Keratinocyte (primary cell): ENCODE data around the gene ELOVL7. TPM values are rescaled to one million over a fixed set of nuclear protein-coding genes. Genes with fewer than 3 reads are reported as not detected.
A peak's percentile ranks its signal among the peaks of the same experiment; 100 is the strongest.

Experiments used
- DNase-seq: peaks from one replicate; pipeline ENCODE4 v3.0.0-alpha.2; 2011; ENCODE audit warnings: low read depth, missing footprints, low spot score
- FAIRE-seq: peaks from 2 replicates; lab custom pipeline; 2011; peaks lifted over from hg19 to GRCh38; lab: Jason Lieb, UNC
- H2AFZ ChIP-seq: 2 replicates; pipeline ENCODE4 v1.6.0; 2012; ENCODE audit warnings: low read length, control low read depth, inconsistent platforms; ENCODE audit not compliant: control insufficient read depth
- H3K27ac ChIP-seq: 2 replicates; pipeline ENCODE4 v1.5.1; 2011; ENCODE audit warnings: low read length; ENCODE audit not compliant: control insufficient read depth, insufficient read depth
- H3K27me3 ChIP-seq: 3 replicates; pipeline ENCODE4 v1.6.0; 2011; ENCODE audit warnings: low read length; ENCODE audit not compliant: control insufficient read depth, insufficient read depth; ENCODE audit errors: extremely low read depth
- H3K36me3 ChIP-seq, 2 experiments: 2 replicates in 1 of 2; 3 replicates in 1 of 2; pipeline ENCODE4 v1.5.1; 2011; ENCODE audit warnings: low read length in 2 of 2, mild to moderate bottlenecking in 1 of 2; ENCODE audit not compliant: control insufficient read depth in 2 of 2, insufficient read depth in 2 of 2; ENCODE audit errors: extremely low read depth in 1 of 2
- H3K4me1 ChIP-seq: 3 replicates; pipeline ENCODE4 v1.5.1; 2011; ENCODE audit warnings: low read length; ENCODE audit not compliant: control insufficient read depth, insufficient read depth; ENCODE audit errors: extremely low read depth
- H3K4me2 ChIP-seq: 3 replicates; pipeline ENCODE4 v1.6.0; 2011; ENCODE audit warnings: low read depth, low read length; ENCODE audit not compliant: control insufficient read depth, insufficient read depth; ENCODE audit errors: extremely low read depth
- H3K4me3 ChIP-seq, 3 experiments: fragments of 200-600 bp in 1 of 3; sonication (generic) in 1 of 3; 2 replicates in 2 of 3; 3 replicates in 1 of 3; pipeline ENCODE4 v1.5.1; 2011 to 2016; ENCODE audit warnings: low read length in 3 of 3, mild to moderate bottlenecking in 3 of 3, control low read depth in 2 of 3, inconsistent platforms in 1 of 3, low read depth in 1 of 3, mixed read lengths in 1 of 3, mixed run types in 1 of 3, moderate library complexity in 1 of 3; ENCODE audit not compliant: control insufficient read depth in 2 of 3, insufficient read depth in 2 of 3; ENCODE audit errors: extremely low read depth in 1 of 3
- H3K79me2 ChIP-seq: 2 replicates; pipeline ENCODE4 v1.6.0; 2012; ENCODE audit warnings: low read length; ENCODE audit not compliant: control insufficient read depth, insufficient read depth
- H3K9ac ChIP-seq: 3 replicates; pipeline ENCODE4 v1.6.0; 2011; ENCODE audit warnings: low read length; ENCODE audit not compliant: control insufficient read depth, insufficient read depth; ENCODE audit errors: extremely low read depth
- H3K9me1 ChIP-seq: 3 replicates; pipeline ENCODE4 v1.6.0; 2011; ENCODE audit warnings: low read length; ENCODE audit not compliant: control insufficient read depth, insufficient read depth; ENCODE audit errors: extremely low read depth
- H3K9me3 ChIP-seq: 2 replicates; pipeline ENCODE4 v1.5.1; 2012; ENCODE audit warnings: low read depth, low read length; ENCODE audit not compliant: control insufficient read depth
- H4K20me1 ChIP-seq: 3 replicates; pipeline ENCODE4 v1.6.0; 2011; ENCODE audit warnings: low read length; ENCODE audit not compliant: control insufficient read depth, insufficient read depth; ENCODE audit errors: extremely low read depth
- EZH2 ChIP-seq: IDR thresholded peaks from one replicate; pipeline ENCODE4 v1.6.1; 2012; ENCODE audit warnings: inconsistent platforms, mild to moderate bottlenecking, low read length, moderate library complexity
- dilution Hi-C: fragments of 300-500 bp; cut with MboI; formaldehyde crosslinking; loops from one replicate; pipeline ENCODE4 v1.7.0; 2020; ENCODE audit warnings: low sequenced_read_pairs; ENCODE audit not compliant: extremely low pct_ligation_motif_present
- polyA plus RNA-seq, 5 experiments: library from polyadenylated mRNA; depleted of rRNA in 3 of 5; stranded (reverse) in 3 of 5; stranded (forward) in 1 of 5; unstranded in 1 of 5; fragments of >200 nt; gene quantifications; 1 replicate in 1 of 5; 2 replicates in 3 of 5; 3 replicates in 1 of 5; pipeline versions ENCODE4 v1.2.1 to v1.2.3, GENCODE V29; 2011 to 2012; ENCODE audit warnings: missing spikeins in 2 of 5, low read depth in 1 of 5, low replicate concordance in 1 of 5
- TF ChIP-seq, protein P1 (sequence below), 3 experiments: IDR thresholded peaks in 1 of 3; conservative IDR thresholded peaks in 1 of 3; optimal IDR thresholded peaks in 1 of 3; 2 replicates in 2 of 3; 3 replicates in 1 of 3; pipeline versions ENCODE3 to v1.5.1; 2011; ENCODE audit warnings: low read length in 3 of 3, mild to moderate bottlenecking in 3 of 3, moderate library complexity in 2 of 3, control low read depth in 1 of 3, inconsistent platforms in 1 of 3; ENCODE audit not compliant: insufficient read depth in 2 of 3; ENCODE audit errors: extremely low read depth in 1 of 3

Gene ELOVL7
- polyA plus RNA-seq, 1 donor (not counting 4 experiments of a cell fraction or from before 2014, with no cell fraction given): 12.0 TPM

DNA sequence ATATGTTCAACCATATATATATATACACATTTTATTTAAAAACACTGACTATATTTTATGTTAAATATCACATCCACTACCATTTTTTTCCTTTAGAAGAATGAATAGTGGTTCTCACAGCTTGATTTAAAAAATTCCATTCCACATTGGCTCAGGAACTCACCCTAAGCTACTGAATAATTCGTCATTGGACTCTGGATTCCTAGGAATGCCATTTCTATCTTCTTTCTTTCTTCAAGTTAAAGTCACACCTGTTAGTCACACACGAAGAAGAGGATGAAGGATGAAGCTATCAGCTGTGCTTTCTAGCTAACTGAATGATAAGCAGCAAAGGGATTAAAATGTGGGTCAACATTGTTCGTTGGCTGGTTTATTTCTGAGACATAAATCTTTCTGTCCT, 7.9 kb downstream of the ELOVL7 start:
- H3K36me3 ChIP-seq: no peaks in the 10 kb centered on the region
- H3K4me2 ChIP-seq: no peak overlapping the region
- no peaks in the 10 kb centered on the region for H3K9me3 ChIP-seq
- no peaks in the 10 kb centered on the region for H3K9me1 ChIP-seq
- FAIRE-seq (peak; percentile 69), DNase-seq (no peak)
- no peak overlapping the region for H2AFZ ChIP-seq
- no peaks in the 10 kb centered on the region for H4K20me1 ChIP-seq
- no peaks in the 10 kb centered on the region for H3K27me3 ChIP-seq
- dilution Hi-C loops: no loop called here
- H3K79me2 ChIP-seq: no peaks in the 10 kb centered on the region
- peaks cover 20% of the 10 kb centered on the region for H3K4me1 ChIP-seq
- no peak for TF ChIP-seq EZH2
- TF ChIP-seq, protein P1, sequence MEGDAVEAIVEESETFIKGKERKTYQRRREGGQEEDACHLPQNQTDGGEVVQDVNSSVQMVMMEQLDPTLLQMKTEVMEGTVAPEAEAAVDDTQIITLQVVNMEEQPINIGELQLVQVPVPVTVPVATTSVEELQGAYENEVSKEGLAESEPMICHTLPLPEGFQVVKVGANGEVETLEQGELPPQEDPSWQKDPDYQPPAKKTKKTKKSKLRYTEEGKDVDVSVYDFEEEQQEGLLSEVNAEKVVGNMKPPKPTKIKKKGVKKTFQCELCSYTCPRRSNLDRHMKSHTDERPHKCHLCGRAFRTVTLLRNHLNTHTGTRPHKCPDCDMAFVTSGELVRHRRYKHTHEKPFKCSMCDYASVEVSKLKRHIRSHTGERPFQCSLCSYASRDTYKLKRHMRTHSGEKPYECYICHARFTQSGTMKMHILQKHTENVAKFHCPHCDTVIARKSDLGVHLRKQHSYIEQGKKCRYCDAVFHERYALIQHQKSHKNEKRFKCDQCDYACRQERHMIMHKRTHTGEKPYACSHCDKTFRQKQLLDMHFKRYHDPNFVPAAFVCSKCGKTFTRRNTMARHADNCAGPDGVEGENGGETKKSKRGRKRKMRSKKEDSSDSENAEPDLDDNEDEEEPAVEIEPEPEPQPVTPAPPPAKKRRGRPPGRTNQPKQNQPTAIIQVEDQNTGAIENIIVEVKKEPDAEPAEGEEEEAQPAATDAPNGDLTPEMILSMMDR (optimal IDR thresholded peaks at IDR 0.05 in 1 of 3, IDR thresholded peaks at IDR 0.05 in 1 of 3, conservative IDR thresholded peaks at IDR 0.05 in 1 of 3; ENCODE audit: extremely low read depth in 1 of 3, insufficient read depth in 2 of 3, low read length in 3 of 3): no peak
- no peak overlapping the region for H3K27ac ChIP-seq
- H3K9ac ChIP-seq: no peak overlapping the region
- no peak overlapping the region for H3K4me3 ChIP-seq

DNA sequence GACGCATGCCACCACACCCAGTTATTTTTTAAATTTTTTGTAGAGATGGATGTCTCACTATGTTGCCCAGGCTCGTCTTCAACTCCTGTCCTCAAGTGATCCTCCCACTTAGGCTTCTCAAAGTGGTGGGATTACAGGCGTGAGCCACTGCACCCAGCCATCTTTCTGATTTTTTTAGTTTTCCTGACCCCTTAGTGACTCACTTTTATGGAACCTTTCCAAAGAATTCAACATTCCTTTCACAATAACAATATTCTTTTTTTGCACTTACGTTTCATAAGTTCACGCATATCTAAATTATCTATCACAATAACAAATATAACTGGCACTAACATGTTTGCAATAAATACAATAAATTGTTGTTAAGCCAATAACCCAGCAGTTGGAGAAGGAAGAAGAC, 8.5 kb downstream of the ELOVL7 start:
- H3K4me2 ChIP-seq: peak overlapping the region; percentile 41
- H3K27ac ChIP-seq: no peak overlapping the region
- H3K9me1 ChIP-seq: no peaks in the 10 kb centered on the region
- H3K9me3 ChIP-seq: no peaks in the 10 kb centered on the region
- no peaks in the 10 kb centered on the region for H4K20me1 ChIP-seq
- H3K36me3 ChIP-seq: no peaks in the 10 kb centered on the region
- no peaks in the 10 kb centered on the region for H3K79me2 ChIP-seq
- no peak overlapping the region for H3K9ac ChIP-seq
- FAIRE-seq: peak; percentile 44
- H3K27me3 ChIP-seq: no peaks in the 10 kb centered on the region
- dilution Hi-C loops: no loop called here
- peak; percentile 42 for DNase-seq
- H3K4me1 ChIP-seq: peaks cover 20% of the 10 kb centered on the region
- peak overlapping the region; percentile 37 for H2AFZ ChIP-seq
- TF ChIP-seq EZH2: no peak
- H3K4me3 ChIP-seq: no peak overlapping the region

DNA sequence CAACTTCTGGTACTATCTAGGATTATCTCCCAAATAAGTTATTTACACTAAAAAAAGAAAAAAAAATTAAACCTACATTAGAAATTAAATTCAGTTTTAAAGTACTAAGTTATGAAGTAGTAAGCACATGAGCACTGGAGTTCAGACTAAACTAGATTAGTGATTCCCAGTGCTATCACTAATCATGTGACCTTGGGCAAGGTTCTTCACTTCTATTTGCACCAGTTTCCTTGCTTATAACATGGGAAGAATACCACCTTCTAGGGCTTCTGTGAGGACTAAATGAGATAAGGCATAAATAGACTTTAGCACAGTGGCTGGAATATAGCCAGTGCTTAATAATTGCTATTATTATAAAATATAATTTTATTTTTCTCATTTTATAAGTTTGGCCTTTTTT, 10.5 kb downstream of the ELOVL7 start:
- no peaks in the 10 kb centered on the region for H3K36me3 ChIP-seq
- H3K9ac ChIP-seq: no peak overlapping the region
- H3K27ac ChIP-seq: no peak overlapping the region
- no peaks in the 10 kb centered on the region for H3K79me2 ChIP-seq
- H3K27me3 ChIP-seq: no peaks in the 10 kb centered on the region
- H3K9me3 ChIP-seq: no peaks in the 10 kb centered on the region
- DNase-seq (no peak), FAIRE-seq (no peak)
- H2AFZ ChIP-seq: no peak overlapping the region
- TF ChIP-seq, protein P1 (optimal IDR thresholded peaks at IDR 0.05 in 1 of 3, IDR thresholded peaks at IDR 0.05 in 1 of 3, conservative IDR thresholded peaks at IDR 0.05 in 1 of 3; ENCODE audit: extremely low read depth in 1 of 3, insufficient read depth in 2 of 3, low read length in 3 of 3): no peak
- TF ChIP-seq EZH2: no peak
- H3K9me1 ChIP-seq: no peaks in the 10 kb centered on the region
- peaks cover 20% of the 10 kb centered on the region for H3K4me1 ChIP-seq
- H4K20me1 ChIP-seq: no peaks in the 10 kb centered on the region
- no peak overlapping the region for H3K4me3 ChIP-seq
- no peak overlapping the region for H3K4me2 ChIP-seq
- dilution Hi-C loops: no loop called here
